ENCODE data around the gene GRIK4.

GRIK4 gene

DNA sequence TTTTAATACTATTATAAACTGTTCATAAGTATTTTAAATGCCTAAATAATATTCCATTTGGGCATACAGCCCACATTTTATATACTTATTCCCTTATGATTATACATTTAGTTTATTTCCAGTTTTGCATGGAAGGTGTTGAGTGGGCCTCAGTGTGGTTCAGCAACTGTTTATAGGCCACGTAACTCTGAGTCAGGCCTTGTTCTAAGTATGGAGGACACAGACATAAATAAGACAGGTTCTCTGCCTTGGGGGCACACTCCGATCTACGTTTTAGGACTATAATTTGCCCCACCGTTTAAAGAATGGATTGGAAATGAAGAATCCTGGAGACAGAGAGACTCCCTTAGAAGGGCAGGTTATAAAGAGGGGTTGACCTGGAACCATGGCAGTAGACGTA, 300.2 kb downstream of the GRIK4 start:
- TF ChIP-seq, protein P1, sequence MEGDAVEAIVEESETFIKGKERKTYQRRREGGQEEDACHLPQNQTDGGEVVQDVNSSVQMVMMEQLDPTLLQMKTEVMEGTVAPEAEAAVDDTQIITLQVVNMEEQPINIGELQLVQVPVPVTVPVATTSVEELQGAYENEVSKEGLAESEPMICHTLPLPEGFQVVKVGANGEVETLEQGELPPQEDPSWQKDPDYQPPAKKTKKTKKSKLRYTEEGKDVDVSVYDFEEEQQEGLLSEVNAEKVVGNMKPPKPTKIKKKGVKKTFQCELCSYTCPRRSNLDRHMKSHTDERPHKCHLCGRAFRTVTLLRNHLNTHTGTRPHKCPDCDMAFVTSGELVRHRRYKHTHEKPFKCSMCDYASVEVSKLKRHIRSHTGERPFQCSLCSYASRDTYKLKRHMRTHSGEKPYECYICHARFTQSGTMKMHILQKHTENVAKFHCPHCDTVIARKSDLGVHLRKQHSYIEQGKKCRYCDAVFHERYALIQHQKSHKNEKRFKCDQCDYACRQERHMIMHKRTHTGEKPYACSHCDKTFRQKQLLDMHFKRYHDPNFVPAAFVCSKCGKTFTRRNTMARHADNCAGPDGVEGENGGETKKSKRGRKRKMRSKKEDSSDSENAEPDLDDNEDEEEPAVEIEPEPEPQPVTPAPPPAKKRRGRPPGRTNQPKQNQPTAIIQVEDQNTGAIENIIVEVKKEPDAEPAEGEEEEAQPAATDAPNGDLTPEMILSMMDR (conservative IDR thresholded peaks at IDR 0.05; ENCODE audit: low read depth, low read length) = no peak
- DNase-seq (ENCODE audit: low read depth) = no peak
- H3K4me3 ChIP-seq (ENCODE audit: low read length) = no peak overlapping the region

DNA sequence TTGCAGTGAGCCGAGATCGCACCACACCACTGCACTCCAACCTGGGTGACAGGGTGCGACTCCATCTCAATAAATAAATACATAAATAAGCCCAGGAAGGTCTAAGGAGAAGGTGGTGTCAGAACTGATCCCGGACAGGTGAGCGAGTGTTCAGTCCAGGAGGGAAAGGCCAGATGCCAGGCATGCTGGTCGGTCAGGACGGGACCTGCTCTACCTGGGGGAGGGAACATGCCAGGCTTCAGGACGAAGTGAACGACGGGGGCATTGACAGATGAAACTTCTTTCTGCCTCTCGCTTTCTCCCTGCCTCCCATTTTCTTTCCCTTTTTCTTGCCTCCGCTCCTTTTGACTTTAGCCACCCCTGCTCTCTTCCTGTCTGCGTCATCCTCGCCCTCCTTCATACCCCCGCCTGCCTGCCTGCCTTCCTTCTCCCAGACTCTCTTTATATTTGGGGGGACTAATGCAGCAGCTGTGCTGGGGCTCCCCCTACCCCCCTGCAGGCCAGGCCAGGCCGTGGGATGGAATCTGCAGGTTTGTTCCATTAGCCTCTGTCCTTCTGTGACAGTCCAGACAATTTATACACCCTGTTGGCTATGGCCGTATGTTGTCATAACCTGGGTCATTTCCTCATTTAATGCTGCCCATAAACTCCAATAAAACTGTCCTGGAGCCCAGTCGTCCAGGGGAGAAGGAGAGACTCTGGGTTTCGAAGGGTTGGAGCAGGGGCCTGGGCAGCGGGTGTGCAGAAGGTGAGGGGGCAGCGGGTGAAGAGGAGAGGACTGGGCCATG, 303.2 kb downstream of the GRIK4 start:
- no peak for DNase-seq (ENCODE audit: low read depth)
- no peak overlapping the region for H3K4me3 ChIP-seq (ENCODE audit: low read length)
- TF ChIP-seq, protein P1 (conservative IDR thresholded peaks at IDR 0.05; ENCODE audit: low read depth, low read length) = no peak

DNA sequence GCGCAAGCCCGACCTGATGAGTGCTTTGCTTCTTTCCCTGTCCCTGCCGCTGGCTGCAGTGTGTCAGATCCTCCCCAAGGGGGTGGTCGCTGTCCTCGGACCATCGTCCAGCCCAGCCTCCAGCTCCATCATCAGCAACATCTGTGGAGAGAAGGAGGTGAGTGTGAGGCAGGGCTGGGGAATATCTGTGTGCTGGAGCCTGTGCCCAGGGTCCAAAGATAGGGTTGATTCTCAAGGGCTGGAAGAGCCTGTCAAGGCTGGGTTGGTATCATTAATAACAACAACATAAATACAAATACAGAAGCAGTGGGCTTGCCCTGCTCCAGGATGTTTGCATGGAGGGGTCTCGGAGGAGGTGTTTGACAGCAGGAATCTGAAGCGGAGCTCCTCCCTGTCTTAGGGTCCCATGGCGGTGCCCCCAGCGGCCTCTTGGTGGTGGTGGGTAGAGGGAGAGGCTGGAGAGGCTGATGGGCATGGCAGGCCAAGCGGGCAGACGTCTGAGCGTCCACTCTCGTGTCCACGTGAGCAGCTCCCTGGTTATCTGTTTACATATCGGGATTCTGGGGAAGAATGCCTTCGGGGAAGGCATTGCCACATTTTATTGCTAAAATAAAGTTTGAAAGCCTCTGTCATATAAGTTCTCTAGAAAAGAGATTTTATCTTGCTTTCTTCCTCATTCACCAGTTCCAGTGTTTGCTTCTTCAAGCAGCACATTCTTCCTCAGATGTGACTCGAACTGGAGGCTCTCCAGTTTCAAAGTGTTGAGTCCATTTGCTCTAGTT, 304.0 kb downstream of the GRIK4 start:
- DNase-seq (ENCODE audit: low read depth) = no peak
- no peak overlapping the region for H3K4me3 ChIP-seq (ENCODE audit: low read length)
- TF ChIP-seq, protein P1 (conservative IDR thresholded peaks at IDR 0.05; ENCODE audit: low read depth, low read length) = no peak

DNA sequence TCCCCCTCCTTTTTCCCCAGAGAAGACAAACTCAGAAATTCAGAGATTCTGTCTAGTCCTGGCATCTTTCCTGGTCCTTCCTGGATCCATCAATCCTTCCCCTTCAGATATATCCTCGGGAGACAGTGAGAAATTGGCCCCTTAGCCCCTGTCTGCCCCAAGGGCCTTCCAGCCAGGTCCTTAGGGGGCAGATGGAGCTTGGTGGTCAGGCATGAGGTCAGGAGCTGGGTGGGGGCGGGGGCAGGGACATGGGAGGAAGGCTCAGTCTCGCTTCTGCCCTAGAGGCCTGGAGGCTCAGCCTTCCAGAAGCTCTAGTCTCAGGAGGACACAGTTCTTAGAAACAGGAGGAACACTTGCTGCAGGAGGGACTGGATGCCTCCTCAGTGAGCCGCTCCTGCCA, 304.6 kb downstream of the GRIK4 start:
- no peak overlapping the region for H3K4me3 ChIP-seq (ENCODE audit: low read length)
- TF ChIP-seq, protein P1 (conservative IDR thresholded peaks at IDR 0.05; ENCODE audit: low read depth, low read length) = no peak
- no peak for DNase-seq (ENCODE audit: low read depth)

DNA sequence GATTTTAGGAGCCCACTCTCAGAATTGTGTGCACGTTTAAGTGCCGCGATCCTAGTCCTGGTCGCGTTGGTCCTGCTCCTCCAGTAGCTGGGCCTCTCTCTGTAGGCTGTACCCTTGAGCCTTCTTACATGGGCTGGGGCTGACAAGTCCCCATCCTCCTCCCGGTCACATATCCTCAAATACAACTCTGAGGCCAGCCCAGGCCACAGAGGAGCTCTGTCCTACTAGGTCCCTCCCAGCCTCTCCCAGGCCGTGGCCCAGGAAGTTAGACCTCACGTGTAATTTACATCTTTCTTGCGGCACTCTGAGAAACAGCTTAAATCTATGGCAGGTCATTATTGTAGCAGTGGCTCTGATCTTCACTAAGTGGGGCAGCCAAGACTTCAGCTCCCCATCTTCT, 305.2 kb downstream of the GRIK4 start:
- TF ChIP-seq, protein P1 (conservative IDR thresholded peaks at IDR 0.05; ENCODE audit: low read depth, low read length) = no peak
- DNase-seq (ENCODE audit: low read depth) = no peak
- H3K4me3 ChIP-seq (ENCODE audit: low read length) = no peak overlapping the region

DNA sequence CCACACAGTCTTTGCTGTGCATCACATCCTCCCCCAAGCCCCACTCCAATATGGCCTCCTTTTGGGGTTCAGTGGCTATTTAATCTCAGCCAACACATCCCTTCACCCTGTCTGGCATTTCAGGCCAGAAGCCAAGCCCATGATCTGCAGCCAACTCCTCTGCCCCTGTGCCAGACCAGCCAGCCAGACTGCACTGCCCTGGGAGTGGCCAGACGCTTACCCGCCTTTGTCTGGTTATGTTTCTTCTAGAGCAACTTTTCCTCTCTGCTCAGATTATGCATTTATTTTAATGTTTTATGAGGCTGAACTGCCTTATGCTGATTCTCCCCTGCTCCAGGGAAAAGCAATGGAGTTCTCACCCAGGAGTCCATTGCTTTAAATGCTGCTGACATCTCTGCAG, 305.6 kb downstream of the GRIK4 start:
- no peak for DNase-seq (ENCODE audit: low read depth)
- TF ChIP-seq, protein P1 (conservative IDR thresholded peaks at IDR 0.05; ENCODE audit: low read depth, low read length) = no peak
- no peak overlapping the region for H3K4me3 ChIP-seq (ENCODE audit: low read length)

Measured in retinal pigment epithelial cell (primary cell).